Left colon (tissue), 2 donors: ENCODE results near the gene BBX. TPM values are rescaled to one million over a fixed set of nuclear protein-coding genes. Genes with fewer than 3 reads are reported as not detected.

ENCODE experiments used
- ATAC-seq: fragments of 200-7000 bp; cut with Tn5 transposase; one replicate; pipeline ENCODE4 v1.9.1; 2020; ENCODE audit warnings: mild to moderate bottlenecking, moderate library complexity
- DNase-seq, 2 donors: peaks; one replicate each; pipeline ENCODE4 v3.0.0-alpha.2; 2020
- intact Hi-C, 2 donors: fragments of 100-400 bp; cut with DNase I in 1 of 2; cut with micrococcal nuclease in 1 of 2; formaldehyde crosslinking; loops; one replicate each; pipeline versions ENCODE4 v1.11.2 to v1.14.0; 2022; cut with DNase I, micrococcal nuclease
- total RNA-seq, 2 donors: library from RNA; stranded (reverse); fragmentation: NEBNext Ultra II Directional; extraction: Animal tissue kit (Norgen Biotek cat#: 25700); gene quantifications; one replicate each; pipeline ENCODE4 v1.2.1, GENCODE V29; 2021
- donor health status: DM: no; HTN: no; CAD: no.
- donor health status: DM: yes; HTN: yes; CAD: no.

BBX gene
- total RNA-seq, 2 donors from 2014 or later: 24.4 to 25.0 TPM

- DNase-seq (no peak), ATAC-seq (no peak)
- intact Hi-C loops: no loop called here
Observed at GRCh38 chr3:107699682-107700081, 176.9 kb downstream of the BBX start.

- intact Hi-C loops: no loop called here
- DNase-seq: no peak
- no peak for ATAC-seq
Observed at GRCh38 chr3:107701299-107701698, 178.5 kb downstream of the BBX start.

- ATAC-seq: no peak
- intact Hi-C loops: no loop called here
Observed at GRCh38 chr3:107704477-107704876, 181.7 kb downstream of the BBX start.

GRCh38 chr3:107705046-107705445, 182.3 kb downstream of the BBX start:
- ATAC-seq: no peak
- intact Hi-C loops: no loop called here
- no peak for DNase-seq

More at GRCh38 chr3:107704477-107704876, 181.7 kb downstream of the BBX start:
- DNase-seq: no peak

GRCh38 chr3:107710851-107711250, 188.1 kb downstream of the BBX start:
- no peak for DNase-seq
- no peak for ATAC-seq
- intact Hi-C loops: no loop called here

- DNase-seq: no peak
- ATAC-seq: no peak
- intact Hi-C loops: no loop called here
Observed at GRCh38 chr3:107716734-107717133, 194.0 kb downstream of the BBX start.

- intact Hi-C loops: no loop called here
- DNase-seq (no peak), ATAC-seq (no peak)
Observed at GRCh38 chr3:107718547-107718946, 195.8 kb downstream of the BBX start.

- DNase-seq (no peak), ATAC-seq (no peak)
- intact Hi-C loops: no loop called here
Observed at GRCh38 chr3:107727102-107727501, 204.3 kb downstream of the BBX start.

- intact Hi-C loops: no loop called here
- ATAC-seq: no peak
Observed at GRCh38 chr3:107729686-107730085, 206.9 kb downstream of the BBX start.

GRCh38 chr3:107734317-107734716, 211.6 kb downstream of the BBX start:
- intact Hi-C loops: no loop called here
- DNase-seq (no peak), ATAC-seq (no peak)

More at GRCh38 chr3:107729686-107730085, 206.9 kb downstream of the BBX start:
- DNase-seq: no peak

GRCh38 chr3:107737914-107738313, 215.2 kb downstream of the BBX start:
- intact Hi-C loops: no loop called here
- ATAC-seq: no peak

GRCh38 chr3:107738486-107739183, 215.9 kb downstream of the BBX start:
- DNase-seq (no peak), ATAC-seq (no peak)
- intact Hi-C loops: no loop called here

More at GRCh38 chr3:107737914-107738313, 215.2 kb downstream of the BBX start:
- no peak for DNase-seq

GRCh38 chr3:107739227-107739626, 216.5 kb downstream of the BBX start:
- intact Hi-C loops: no loop called here
- no peak for DNase-seq
- no peak for ATAC-seq

- DNase-seq (no peak), ATAC-seq (no peak)
- intact Hi-C loops: loop anchor here in 1 of 2 donors (10.0 kb wide), 1 partner anchor 66 kb away; no protein-coding TSS in a partner anchor
Observed at GRCh38 chr3:107740992-107741896, 218.5 kb downstream of the BBX start.

GRCh38 chr3:107745354-107745753, 222.6 kb downstream of the BBX start:
- intact Hi-C loops: loop anchor here in 1 of 2 donors (10.0 kb wide), 1 partner anchor 71 kb away; no protein-coding TSS in a partner anchor
- no peak for ATAC-seq

GRCh38 chr3:107752202-107752990, 229.6 kb downstream of the BBX start:
- ATAC-seq: peak; percentile 79
- DNase-seq: no peak
- intact Hi-C loops: no loop called here

More at GRCh38 chr3:107745354-107745753, 222.6 kb downstream of the BBX start:
- DNase-seq: no peak

- intact Hi-C loops: no loop called here
- ATAC-seq (peak; percentile 88), DNase-seq (peak in 1 of 2 donors; percentile 39)
Observed at GRCh38 chr3:107753494-107753893, 230.7 kb downstream of the BBX start.

GRCh38 chr3:107753976-107754375, 231.2 kb downstream of the BBX start:
- no peak for ATAC-seq
- intact Hi-C loops: no loop called here
- DNase-seq: no peak

- ATAC-seq (no peak), DNase-seq (no peak)
- intact Hi-C loops: no loop called here
Observed at GRCh38 chr3:107756649-107757048, 233.9 kb downstream of the BBX start.
